Loucy (cell line): Measurements from ENCODE around the gene MAMLD1.

Source experiments
- H2AFZ ChIP-seq: fragments of 200-600 bp; sonication (generic); 2 replicates; pipeline ENCODE4 v1.6.0; 2016; ENCODE audit warnings: antibody characterized with exemption, mild to moderate bottlenecking, low read length, moderate library complexity
- H3F3A ChIP-seq: fragments of 200-600 bp; 2 replicates; pipeline ENCODE4 v1.6.0; 2016; ENCODE audit warnings: antibody characterized with exemption, low read depth, mild to moderate bottlenecking
- H3K27me3 ChIP-seq: fragments of 200-600 bp; sonication (generic); 2 replicates; pipeline ENCODE4 v1.6.1; 2014; ENCODE audit warnings: low read length, mild to moderate bottlenecking; ENCODE audit not compliant: insufficient read depth, poor library complexity, severe bottlenecking
- H3K36me3 ChIP-seq: fragments of 200-600 bp; sonication (generic); 2 replicates; pipeline ENCODE4 v1.6.1; 2016; ENCODE audit warnings: low read length; ENCODE audit not compliant: insufficient read depth
- H3K4me1 ChIP-seq: fragments of 200-600 bp; sonication (generic); 2 replicates; pipeline ENCODE4 v1.5.1; 2014; ENCODE audit warnings: low read length, mild to moderate bottlenecking; ENCODE audit not compliant: insufficient read depth, poor library complexity, severe bottlenecking
- H3K4me2 ChIP-seq: fragments of 200-600 bp; sonication (generic); 2 replicates; pipeline ENCODE4 v1.6.0; 2014; ENCODE audit warnings: antibody characterized with exemption, low read length, low read depth, mild to moderate bottlenecking; ENCODE audit not compliant: poor library complexity, severe bottlenecking
- H3K4me3 ChIP-seq: fragments of 200-600 bp; sonication (generic); 2 replicates; pipeline ENCODE4 v1.5.1; 2014; ENCODE audit warnings: low read length, mild to moderate bottlenecking, mixed read lengths; ENCODE audit not compliant: poor library complexity, severe bottlenecking
- H3K79me2 ChIP-seq: fragments of 200-600 bp; sonication (generic); 2 replicates; pipeline ENCODE4 v1.6.1; 2014; ENCODE audit warnings: low read length; ENCODE audit not compliant: insufficient read depth
- H3K9ac ChIP-seq: fragments of 200-600 bp; sonication (generic); 2 replicates; pipeline ENCODE4 v1.6.0; 2014; ENCODE audit warnings: mild to moderate bottlenecking, low read depth, low read length, moderate library complexity; ENCODE audit not compliant: poor library complexity, severe bottlenecking
- H3K9me2 ChIP-seq: fragments of 200-600 bp; sonication (generic); replicated peaks from 2 replicates; pipeline ENCODE4 v1.6.1; 2016; ENCODE audit warnings: low read depth, low read length, mixed read lengths
- H3K9me3 ChIP-seq: fragments of 200-600 bp; sonication (generic); 2 replicates; pipeline ENCODE4 v1.6.1; 2014; ENCODE audit warnings: mild to moderate bottlenecking, antibody characterized with exemption, low read length, low read depth; ENCODE audit not compliant: insufficient read depth
- H4K20me1 ChIP-seq: fragments of 200-600 bp; sonication (generic); 2 replicates; pipeline ENCODE4 v1.6.0; 2014; ENCODE audit warnings: antibody characterized with exemption, low read length, mild to moderate bottlenecking; ENCODE audit not compliant: insufficient read depth, poor library complexity, severe bottlenecking
- EZH2phosphoT487 ChIP-seq: fragments of 200-600 bp; IDR thresholded peaks from 2 replicates; pipeline ENCODE4 v1.6.1; 2018; ENCODE audit warnings: antibody characterized with exemption, mild to moderate bottlenecking, moderate library complexity, borderline replicate concordance
- TF ChIP-seq, protein P1 (sequence below): fragments of 200-600 bp; sonication (generic); conservative IDR thresholded peaks from 2 replicates; pipeline ENCODE4 v1.5.1; 2014; ENCODE audit warnings: mild to moderate bottlenecking, antibody characterized with exemption, low read length

The MAMLD1 gene

DNA sequence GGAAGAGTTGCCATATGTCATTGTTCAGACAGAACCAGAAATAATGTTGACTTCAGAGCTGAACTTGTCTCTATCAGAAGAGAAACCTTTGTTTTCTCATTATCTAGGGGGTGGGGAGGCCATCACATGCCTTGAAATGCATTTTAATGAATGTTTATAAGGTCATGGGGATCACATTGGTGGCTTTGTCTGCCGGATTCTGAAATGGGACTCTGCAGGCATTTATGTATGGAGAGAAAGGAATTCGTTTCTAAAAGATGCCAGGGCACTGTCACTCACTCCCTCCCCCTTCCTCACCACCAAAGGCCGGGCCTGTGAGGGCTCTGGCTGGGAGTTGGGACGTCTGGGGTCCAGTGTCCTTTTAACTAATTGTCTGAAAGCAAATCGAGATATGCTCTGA is 102.2 kb downstream of the MAMLD1 start:
- H3K36me3 ChIP-seq = no peaks in the 10 kb centered on the region
- TF ChIP-seq EZH2phosphoT487 = no peak
- TF ChIP-seq, protein P1, sequence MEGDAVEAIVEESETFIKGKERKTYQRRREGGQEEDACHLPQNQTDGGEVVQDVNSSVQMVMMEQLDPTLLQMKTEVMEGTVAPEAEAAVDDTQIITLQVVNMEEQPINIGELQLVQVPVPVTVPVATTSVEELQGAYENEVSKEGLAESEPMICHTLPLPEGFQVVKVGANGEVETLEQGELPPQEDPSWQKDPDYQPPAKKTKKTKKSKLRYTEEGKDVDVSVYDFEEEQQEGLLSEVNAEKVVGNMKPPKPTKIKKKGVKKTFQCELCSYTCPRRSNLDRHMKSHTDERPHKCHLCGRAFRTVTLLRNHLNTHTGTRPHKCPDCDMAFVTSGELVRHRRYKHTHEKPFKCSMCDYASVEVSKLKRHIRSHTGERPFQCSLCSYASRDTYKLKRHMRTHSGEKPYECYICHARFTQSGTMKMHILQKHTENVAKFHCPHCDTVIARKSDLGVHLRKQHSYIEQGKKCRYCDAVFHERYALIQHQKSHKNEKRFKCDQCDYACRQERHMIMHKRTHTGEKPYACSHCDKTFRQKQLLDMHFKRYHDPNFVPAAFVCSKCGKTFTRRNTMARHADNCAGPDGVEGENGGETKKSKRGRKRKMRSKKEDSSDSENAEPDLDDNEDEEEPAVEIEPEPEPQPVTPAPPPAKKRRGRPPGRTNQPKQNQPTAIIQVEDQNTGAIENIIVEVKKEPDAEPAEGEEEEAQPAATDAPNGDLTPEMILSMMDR = no peak
- H3K4me1 ChIP-seq = peaks cover 5% of the 10 kb centered on the region
- no peaks in the 10 kb centered on the region for H3K79me2 ChIP-seq
- no peaks in the 10 kb centered on the region for H3F3A ChIP-seq
- H3K9me3 ChIP-seq = no peaks in the 10 kb centered on the region
- no peak overlapping the region for H3K4me2 ChIP-seq
- no peak overlapping the region for H3K4me3 ChIP-seq
- no peak overlapping the region for H3K9ac ChIP-seq
- no peak overlapping the region for H2AFZ ChIP-seq
- no peaks in the 10 kb centered on the region for H4K20me1 ChIP-seq
- no peaks in the 10 kb centered on the region for H3K27me3 ChIP-seq
- H3K9me2 ChIP-seq = no peaks in the 10 kb centered on the region

DNA sequence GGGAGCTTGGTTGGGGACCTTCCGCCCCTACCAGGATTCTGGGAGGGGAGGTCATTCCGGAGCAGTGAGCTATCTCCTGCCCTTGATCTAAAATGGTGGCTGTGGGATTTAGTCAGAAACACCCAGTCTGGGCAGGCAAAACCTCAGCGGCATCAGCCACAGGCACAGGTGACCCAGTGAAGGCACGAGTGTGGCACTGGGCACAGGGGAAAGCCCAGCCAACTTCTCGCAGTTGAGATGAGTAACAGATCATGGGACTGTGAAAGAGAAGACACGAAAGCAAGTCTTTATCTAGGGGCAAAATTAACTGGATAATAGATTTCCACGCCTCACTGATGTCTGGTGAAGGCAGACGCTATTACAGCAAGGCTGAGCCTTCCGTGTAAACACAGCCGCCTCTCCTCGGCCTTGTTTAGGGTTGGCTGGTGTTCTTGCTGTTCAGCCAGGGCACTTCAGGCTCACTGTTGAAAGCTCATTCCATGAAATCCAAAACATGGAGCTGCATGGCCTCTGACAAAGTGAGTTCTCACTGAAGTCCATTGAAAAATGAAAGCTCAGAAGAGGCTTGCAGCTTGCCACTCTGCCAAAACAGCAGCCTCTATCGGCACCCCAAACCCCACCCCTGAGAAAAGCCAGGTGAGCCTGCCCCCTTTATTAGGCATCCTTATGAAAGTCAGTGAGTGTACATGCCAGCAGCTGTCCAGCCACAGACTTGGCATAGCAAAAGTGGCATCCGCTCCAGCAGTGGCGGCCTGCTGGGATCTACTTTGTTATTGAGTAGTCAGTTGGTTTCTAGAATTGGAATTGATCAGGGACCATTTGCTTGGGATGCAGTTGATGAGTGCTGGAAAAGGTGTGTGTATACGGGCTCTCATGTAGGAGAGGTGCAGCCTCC is 103.0 kb downstream of the MAMLD1 start:
- no peaks in the 10 kb centered on the region for H3K9me3 ChIP-seq
- H4K20me1 ChIP-seq = no peaks in the 10 kb centered on the region
- H3K4me2 ChIP-seq = no peak overlapping the region
- H3K9me2 ChIP-seq = no peaks in the 10 kb centered on the region
- no peak overlapping the region for H3K9ac ChIP-seq
- no peak overlapping the region for H3K4me3 ChIP-seq
- no peaks in the 10 kb centered on the region for H3K27me3 ChIP-seq
- peaks cover 5% of the 10 kb centered on the region for H3K4me1 ChIP-seq
- H3K36me3 ChIP-seq = no peaks in the 10 kb centered on the region
- no peaks in the 10 kb centered on the region for H3F3A ChIP-seq
- no peak overlapping the region for H2AFZ ChIP-seq
- TF ChIP-seq, protein P1 = no peak
- TF ChIP-seq EZH2phosphoT487 = no peak
- no peaks in the 10 kb centered on the region for H3K79me2 ChIP-seq

DNA sequence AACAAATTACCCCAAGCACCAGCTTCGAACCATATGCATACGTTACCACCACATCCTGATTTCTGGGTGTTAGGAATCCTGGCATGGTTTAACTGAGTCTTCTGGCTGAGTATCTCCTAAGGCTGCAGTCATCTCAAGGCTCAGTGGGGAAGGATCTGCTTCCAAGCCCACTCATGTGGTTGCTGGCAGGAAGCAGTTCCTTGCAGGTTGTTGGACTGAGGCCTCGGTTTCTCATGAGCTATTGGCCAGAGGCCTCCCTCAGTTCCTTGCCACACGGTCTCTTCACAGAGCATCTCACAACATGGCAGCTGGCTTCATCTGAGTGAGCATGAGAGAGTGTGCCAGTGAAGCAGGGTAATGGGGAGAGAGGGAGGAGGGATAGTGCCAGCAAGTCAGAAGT is 109.2 kb downstream of the MAMLD1 start:
- Histone ChIP-seq H3K9me3 (no peaks in the 10 kb centered on the region), H3K4me1 (peaks cover 5% of the 10 kb centered on the region), H3K79me2 (no peaks in the 10 kb centered on the region), H3K4me3 (no peak overlapping the region), H2AFZ (no peak overlapping the region), H3K27me3 (no peaks in the 10 kb centered on the region), H4K20me1 (no peaks in the 10 kb centered on the region), H3F3A (no peaks in the 10 kb centered on the region), H3K4me2 (no peak overlapping the region), H3K36me3 (no peaks in the 10 kb centered on the region), H3K9me2 (no peaks in the 10 kb centered on the region), H3K9ac (no peak overlapping the region)
- TF ChIP-seq, protein P1 = no peak
- TF ChIP-seq EZH2phosphoT487 = no peak
